HTR-8/SVneo (cell line): ENCODE results near the gene GPR173.

Source experiments
- DNase-seq: peaks from one replicate; pipeline ENCODE4 v3.0.0; 2011; ENCODE audit warnings: low spot score, mixed read lengths; ENCODE audit not compliant: insufficient read length
- FAIRE-seq: peaks from 2 replicates; lab custom pipeline; 2011; peaks lifted over from hg19 to GRCh38; lab: Jason Lieb, UNC

GPR173 gene

GRCh38 chrX:53088136-53088974 is 39.8 kb downstream of the GPR173 start:
- DNase-seq (peak; percentile 46), FAIRE-seq (peak; percentile 4)

GRCh38 chrX:53089224-53089842 is 40.7 kb downstream of the GPR173 start:
- DNase-seq (no peak), FAIRE-seq (no peak)

GRCh38 chrX:53089925-53090324 is 41.3 kb downstream of the GPR173 start:
- no peak for FAIRE-seq
- no peak for DNase-seq

GRCh38 chrX:53091354-53091753 is 42.8 kb downstream of the GPR173 start:
- no peak for DNase-seq
- FAIRE-seq = no peak

GRCh38 chrX:53093177-53093655 is 44.6 kb downstream of the GPR173 start:
- FAIRE-seq (no peak), DNase-seq (peak; percentile 36)

- FAIRE-seq = no peak
- peak; percentile 81 for DNase-seq
These were observed 45.4 kb downstream of the GPR173 start, which contains the start of gene KANTR for GRCh38 chrX:53093748-53094581. Gene KANTR, plus strand, starts transcription at chrX:53094142. Its CDS starts 30,131 bp downstream, at chrX:53124273.

GRCh38 chrX:53094582-53094905 is 46.0 kb downstream of the GPR173 start:
- no peak for DNase-seq
- no peak for FAIRE-seq

- FAIRE-seq (no peak), DNase-seq (no peak)
These were observed 47.2 kb downstream of the GPR173 start for GRCh38 chrX:53095796-53096195.

GRCh38 chrX:53114864-53115549 is 66.4 kb downstream of the GPR173 start:
- no peak for FAIRE-seq

GRCh38 chrX:53115550-53115874 is 66.9 kb downstream of the GPR173 start:
- no peak for DNase-seq
- FAIRE-seq = no peak

More at GRCh38 chrX:53114864-53115549, 66.4 kb downstream of the GPR173 start:
- DNase-seq = no peak

GRCh38 chrX:53116101-53116500 is 67.5 kb downstream of the GPR173 start:
- no peak for DNase-seq
- no peak for FAIRE-seq

GRCh38 chrX:53122013-53122412 is 73.4 kb downstream of the GPR173 start:
- FAIRE-seq (no peak), DNase-seq (no peak)

- no peak for FAIRE-seq
- no peak for DNase-seq
These were observed 76.9 kb downstream of the GPR173 start for GRCh38 chrX:53125506-53125905.

GRCh38 chrX:53126377-53126776 is 77.8 kb downstream of the GPR173 start:
- no peak for DNase-seq
- no peak for FAIRE-seq

GRCh38 chrX:53128097-53128749 is 79.6 kb downstream of the GPR173 start:
- FAIRE-seq (no peak), DNase-seq (no peak)
